ENCODE measurements around the gene KRTAP20-2. TPM values are rescaled to one million over a fixed set of nuclear protein-coding genes. Genes with fewer than 3 reads are reported as not detected.

Gene KRTAP20-2
- total and polyA plus RNA-seq, 10 of the 15 experiments (the other 5 are each of a cell fraction or from before 2014, with no cell fraction given): not detected

GRCh38 chr21:30625449-30626165 lies 9.4 kb upstream of the KRTAP20-2 start:
- CTCF ChIA-PET: no interaction called here
- no peak for ATAC-seq
- SMC1A ChIA-PET (ENCODE audit: uncharacterized antibody, unreplicated experiment): no interaction called here
- BruUV-seq (replicated peaks): no TSS peak
- in situ Hi-C loops (cut with MboI): no loop called here
- Histone ChIP-seq H3K27me3 (replicated peaks in 1 of 2; ENCODE audit: control insufficient read depth in 2 of 2, insufficient read depth in 2 of 2, low read length in 1 of 2) (no peaks in the 10 kb centered on the region), H3K9ac (ENCODE audit: control insufficient read depth, insufficient read depth, low read length) (no peak overlapping the region), H3K9me3 (replicated peaks; ENCODE audit: control insufficient read depth, insufficient read depth, low read length) (no peaks in the 10 kb centered on the region; the same call in 2 of the 3 replicates), H2AFZ (ENCODE audit: control insufficient read depth, low read depth, low read length) (no peak overlapping the region), H3K4me3 (no peak overlapping the region), H3K36me3 (ENCODE audit: control insufficient read depth in 2 of 2, insufficient read depth in 2 of 2, low read length in 1 of 2) (no peaks in the 10 kb centered on the region), H4K20me1 (ENCODE audit: control insufficient read depth, insufficient read depth) (no peaks in the 10 kb centered on the region), H3K27ac (ENCODE audit: control insufficient read depth, insufficient read depth) (no peak overlapping the region), H3K4me2 (ENCODE audit: control insufficient read depth, insufficient read depth) (no peak overlapping the region), H3K4me1 (ENCODE audit: control insufficient read depth, insufficient read depth, low read length) (no peaks in the 10 kb centered on the region), H3K79me2 (ENCODE audit: control insufficient read depth, insufficient read depth, low read length) (no peaks in the 10 kb centered on the region)
- WGBS (ENCODE audit: insufficient coverage, insufficient replicate concordance, low lambda C conversion rate, missing lambda C conversion rate): 10% methylated on average over 4 of the region's 4 CpGs
- DNase-seq (ENCODE audit: low read depth, low spot score): no peak
- intact Hi-C loops (cut with micrococcal nuclease; ENCODE audit: unreplicated experiment): no loop called here
- RAD21 ChIA-PET (ENCODE audit: unreplicated experiment): no interaction called here
- TF ChIP-seq, protein P1, sequence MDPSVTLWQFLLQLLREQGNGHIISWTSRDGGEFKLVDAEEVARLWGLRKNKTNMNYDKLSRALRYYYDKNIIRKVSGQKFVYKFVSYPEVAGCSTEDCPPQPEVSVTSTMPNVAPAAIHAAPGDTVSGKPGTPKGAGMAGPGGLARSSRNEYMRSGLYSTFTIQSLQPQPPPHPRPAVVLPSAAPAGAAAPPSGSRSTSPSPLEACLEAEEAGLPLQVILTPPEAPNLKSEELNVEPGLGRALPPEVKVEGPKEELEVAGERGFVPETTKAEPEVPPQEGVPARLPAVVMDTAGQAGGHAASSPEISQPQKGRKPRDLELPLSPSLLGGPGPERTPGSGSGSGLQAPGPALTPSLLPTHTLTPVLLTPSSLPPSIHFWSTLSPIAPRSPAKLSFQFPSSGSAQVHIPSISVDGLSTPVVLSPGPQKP (IDR thresholded peaks at IDR 0.05; ENCODE audit: low read depth, low read length): no peak
- TF ChIP-seq GATAD2B (conservative IDR thresholded peaks at IDR 0.05; ENCODE audit: low read depth) (no peak), CBFB (IDR thresholded peaks at IDR 0.05; ENCODE audit: low read depth) (no peak), RBBP5 (conservative IDR thresholded peaks at IDR 0.05) (no peak), ZSCAN29 (IDR thresholded peaks at IDR 0.05) (no peak), SUPT20H (IDR thresholded peaks at IDR 0.05; ENCODE audit: borderline replicate concordance, control insufficient read depth, low read depth, low read length) (no peak), HDAC2 (IDR thresholded peaks at IDR 0.05) (no peak), WRNIP1 (IDR thresholded peaks at IDR 0.05; ENCODE audit: borderline replicate concordance, low read depth, low read length) (no peak)
- TF ChIP-seq, protein P2, sequence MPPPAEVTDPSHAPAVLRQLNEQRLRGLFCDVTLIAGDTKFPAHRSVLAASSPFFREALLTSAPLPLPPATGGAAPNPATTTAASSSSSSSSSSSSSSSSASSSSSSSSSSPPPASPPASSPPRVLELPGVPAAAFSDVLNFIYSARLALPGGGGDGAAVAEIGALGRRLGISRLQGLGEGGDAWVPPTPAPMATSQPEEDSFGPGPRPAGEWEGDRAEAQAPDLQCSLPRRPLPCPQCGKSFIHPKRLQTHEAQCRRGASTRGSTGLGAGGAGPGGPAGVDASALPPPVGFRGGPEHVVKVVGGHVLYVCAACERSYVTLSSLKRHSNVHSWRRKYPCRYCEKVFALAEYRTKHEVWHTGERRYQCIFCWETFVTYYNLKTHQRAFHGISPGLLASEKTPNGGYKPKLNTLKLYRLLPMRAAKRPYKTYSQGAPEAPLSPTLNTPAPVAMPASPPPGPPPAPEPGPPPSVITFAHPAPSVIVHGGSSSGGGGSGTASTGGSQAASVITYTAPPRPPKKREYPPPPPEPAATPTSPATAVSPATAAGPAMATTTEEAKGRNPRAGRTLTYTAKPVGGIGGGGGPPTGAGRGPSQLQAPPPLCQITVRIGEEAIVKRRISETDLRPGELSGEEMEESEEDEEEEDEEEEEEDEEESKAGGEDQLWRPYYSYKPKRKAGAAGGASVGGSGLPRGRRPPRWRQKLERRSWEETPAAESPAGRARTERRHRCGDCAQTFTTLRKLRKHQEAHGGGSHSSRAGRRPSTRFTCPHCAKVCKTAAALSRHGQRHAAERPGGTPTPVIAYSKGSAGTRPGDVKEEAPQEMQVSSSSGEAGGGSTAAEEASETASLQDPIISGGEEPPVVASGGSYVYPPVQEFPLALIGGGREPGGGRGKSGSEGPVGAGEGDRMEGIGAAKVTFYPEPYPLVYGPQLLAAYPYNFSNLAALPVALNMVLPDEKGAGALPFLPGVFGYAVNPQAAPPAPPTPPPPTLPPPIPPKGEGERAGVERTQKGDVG (CRISPR knock-in tag; IDR thresholded peaks at IDR 0.05): no peak
- TF ChIP-seq, protein P3, sequence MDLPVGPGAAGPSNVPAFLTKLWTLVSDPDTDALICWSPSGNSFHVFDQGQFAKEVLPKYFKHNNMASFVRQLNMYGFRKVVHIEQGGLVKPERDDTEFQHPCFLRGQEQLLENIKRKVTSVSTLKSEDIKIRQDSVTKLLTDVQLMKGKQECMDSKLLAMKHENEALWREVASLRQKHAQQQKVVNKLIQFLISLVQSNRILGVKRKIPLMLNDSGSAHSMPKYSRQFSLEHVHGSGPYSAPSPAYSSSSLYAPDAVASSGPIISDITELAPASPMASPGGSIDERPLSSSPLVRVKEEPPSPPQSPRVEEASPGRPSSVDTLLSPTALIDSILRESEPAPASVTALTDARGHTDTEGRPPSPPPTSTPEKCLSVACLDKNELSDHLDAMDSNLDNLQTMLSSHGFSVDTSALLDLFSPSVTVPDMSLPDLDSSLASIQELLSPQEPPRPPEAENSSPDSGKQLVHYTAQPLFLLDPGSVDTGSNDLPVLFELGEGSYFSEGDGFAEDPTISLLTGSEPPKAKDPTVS (IDR thresholded peaks at IDR 0.05; ENCODE audit: low read depth, low read length): no peak
- POLR2A ChIA-PET: no interaction called here
- no peak for FAIRE-seq
